ENCODE results near the gene EPS8.

The EPS8 gene

GRCh38 chr12:15602051-15602672, 187.0 kb downstream of the EPS8 start:
- DNase-seq (ENCODE audit: low read depth), result no peak

GRCh38 chr12:15601210-15601800, 187.9 kb downstream of the EPS8 start:
- DNase-seq (ENCODE audit: low read depth), result no peak

GRCh38 chr12:15600223-15600935, 188.8 kb downstream of the EPS8 start:
- no peak for DNase-seq (ENCODE audit: low read depth)

- DNase-seq (ENCODE audit: low read depth), result no peak
These were observed 189.7 kb downstream of the EPS8 start for GRCh38 chr12:15599266-15600037.

GRCh38 chr12:15597125-15597830, 191.9 kb downstream of the EPS8 start:
- no peak for DNase-seq (ENCODE audit: low read depth)

GRCh38 chr12:15596174-15596573, 193.0 kb downstream of the EPS8 start:
- DNase-seq (ENCODE audit: low read depth), result no peak

- no peak for DNase-seq (ENCODE audit: low read depth)
These were observed 196.3 kb downstream of the EPS8 start for GRCh38 chr12:15592934-15593333.

- no peak for DNase-seq (ENCODE audit: low read depth)
These were observed 197.4 kb downstream of the EPS8 start for GRCh38 chr12:15591811-15592210.

GRCh38 chr12:15590180-15590826, 198.9 kb downstream of the EPS8 start:
- DNase-seq (ENCODE audit: low read depth), result peak; percentile 17

GRCh38 chr12:15589328-15590032, 199.7 kb downstream of the EPS8 start:
- DNase-seq (ENCODE audit: low read depth), result no peak

GRCh38 chr12:15584366-15585041, 204.7 kb downstream of the EPS8 start:
- no peak for DNase-seq (ENCODE audit: low read depth)

- no peak for DNase-seq (ENCODE audit: low read depth)
These were observed 205.4 kb downstream of the EPS8 start for GRCh38 chr12:15583804-15584203.

GRCh38 chr12:15581006-15581405, 208.2 kb downstream of the EPS8 start:
- DNase-seq (ENCODE audit: low read depth), result no peak

- no peak for DNase-seq (ENCODE audit: low read depth)
These were observed 208.8 kb downstream of the EPS8 start for GRCh38 chr12:15580431-15580830.

GRCh38 chr12:15575671-15576541, 213.3 kb downstream of the EPS8 start:
- DNase-seq (ENCODE audit: low read depth), result no peak

- DNase-seq (ENCODE audit: low read depth), result no peak
These were observed 214.8 kb downstream of the EPS8 start for GRCh38 chr12:15574353-15574752.
